Measurements from ENCODE around the gene SRSF6.

SRSF6 gene

DNA sequence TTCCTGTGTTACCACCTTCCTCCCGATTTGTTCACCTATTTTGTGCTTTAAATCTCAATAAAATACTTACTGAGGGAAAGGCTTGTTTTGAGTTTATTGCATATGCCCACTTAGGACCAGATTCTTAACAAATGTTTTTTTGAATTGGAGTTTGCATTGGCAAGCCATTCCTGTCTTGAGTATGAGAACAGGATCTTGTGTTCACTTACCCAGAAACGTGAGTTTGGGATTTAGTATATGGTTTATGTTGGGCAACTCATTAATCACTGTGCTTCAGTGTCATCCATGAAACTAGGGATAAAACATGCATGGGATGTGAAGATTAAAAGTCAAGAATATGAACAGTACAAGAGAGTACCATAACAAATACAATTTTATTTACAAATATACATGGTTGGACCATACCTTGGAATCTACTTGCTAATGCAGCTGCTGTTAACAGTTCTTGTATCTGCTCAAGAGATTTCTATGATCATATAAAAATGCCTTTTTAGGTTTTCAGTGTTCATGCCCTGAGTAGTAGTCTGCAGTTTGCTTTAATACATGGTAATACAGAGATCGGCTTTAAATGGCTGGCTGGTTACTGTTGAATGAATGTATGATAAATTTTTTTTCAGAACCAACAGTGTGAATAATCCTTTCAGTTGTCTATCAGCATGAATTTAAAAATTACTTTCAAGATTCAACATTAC, 6.0 kb downstream of the SRSF6 start:
- in situ Hi-C loops (cut with MboI; ENCODE audit: low sequenced_read_pairs, unreplicated experiment): no loop called here
- TF ChIP-seq, protein P1, sequence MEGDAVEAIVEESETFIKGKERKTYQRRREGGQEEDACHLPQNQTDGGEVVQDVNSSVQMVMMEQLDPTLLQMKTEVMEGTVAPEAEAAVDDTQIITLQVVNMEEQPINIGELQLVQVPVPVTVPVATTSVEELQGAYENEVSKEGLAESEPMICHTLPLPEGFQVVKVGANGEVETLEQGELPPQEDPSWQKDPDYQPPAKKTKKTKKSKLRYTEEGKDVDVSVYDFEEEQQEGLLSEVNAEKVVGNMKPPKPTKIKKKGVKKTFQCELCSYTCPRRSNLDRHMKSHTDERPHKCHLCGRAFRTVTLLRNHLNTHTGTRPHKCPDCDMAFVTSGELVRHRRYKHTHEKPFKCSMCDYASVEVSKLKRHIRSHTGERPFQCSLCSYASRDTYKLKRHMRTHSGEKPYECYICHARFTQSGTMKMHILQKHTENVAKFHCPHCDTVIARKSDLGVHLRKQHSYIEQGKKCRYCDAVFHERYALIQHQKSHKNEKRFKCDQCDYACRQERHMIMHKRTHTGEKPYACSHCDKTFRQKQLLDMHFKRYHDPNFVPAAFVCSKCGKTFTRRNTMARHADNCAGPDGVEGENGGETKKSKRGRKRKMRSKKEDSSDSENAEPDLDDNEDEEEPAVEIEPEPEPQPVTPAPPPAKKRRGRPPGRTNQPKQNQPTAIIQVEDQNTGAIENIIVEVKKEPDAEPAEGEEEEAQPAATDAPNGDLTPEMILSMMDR (IDR thresholded peaks at IDR 0.05; ENCODE audit: borderline replicate concordance, control extremely low read depth, extremely low read depth, insufficient read depth, missing control alignments): no peak
- no peak for DNase-seq (ENCODE audit: low spot score)

GRCh38 chr20:43464219-43464790, 6.6 kb downstream of the SRSF6 start:
- in situ Hi-C loops (cut with MboI; ENCODE audit: low sequenced_read_pairs, unreplicated experiment): no loop called here
- DNase-seq (ENCODE audit: low spot score): no peak
- TF ChIP-seq, protein P1 (IDR thresholded peaks at IDR 0.05; ENCODE audit: borderline replicate concordance, control extremely low read depth, extremely low read depth, insufficient read depth, missing control alignments): no peak

GRCh38 chr20:43465625-43465943, 7.9 kb downstream of the SRSF6 start:
- in situ Hi-C loops (cut with MboI; ENCODE audit: low sequenced_read_pairs, unreplicated experiment): no loop called here
- TF ChIP-seq, protein P1 (IDR thresholded peaks at IDR 0.05; ENCODE audit: borderline replicate concordance, control extremely low read depth, extremely low read depth, insufficient read depth, missing control alignments): no peak
- no peak for DNase-seq (ENCODE audit: low spot score)

DNA sequence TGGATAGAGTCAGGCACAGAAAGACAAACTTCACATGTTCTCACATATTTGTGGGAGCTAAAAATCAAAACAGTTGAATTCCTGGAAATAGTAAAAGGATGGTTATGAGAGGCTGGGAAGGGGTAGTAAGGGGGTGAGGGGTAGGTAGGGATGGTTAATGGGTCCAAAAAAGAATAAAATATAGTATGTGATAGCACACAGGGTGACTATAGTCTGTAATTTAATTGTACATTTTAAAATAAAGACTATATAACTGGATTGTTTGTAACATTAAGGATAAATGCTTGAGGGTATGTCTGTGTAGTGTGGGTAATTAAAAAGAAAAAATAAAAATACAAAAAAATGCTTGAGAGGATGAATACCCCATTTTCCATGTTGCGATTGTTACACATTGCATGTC, 9.9 kb downstream of the SRSF6 start:
- TF ChIP-seq, protein P1 (IDR thresholded peaks at IDR 0.05; ENCODE audit: borderline replicate concordance, control extremely low read depth, extremely low read depth, insufficient read depth, missing control alignments): no peak
- in situ Hi-C loops (cut with MboI; ENCODE audit: low sequenced_read_pairs, unreplicated experiment): no loop called here
- DNase-seq (ENCODE audit: low spot score): no peak

DNA sequence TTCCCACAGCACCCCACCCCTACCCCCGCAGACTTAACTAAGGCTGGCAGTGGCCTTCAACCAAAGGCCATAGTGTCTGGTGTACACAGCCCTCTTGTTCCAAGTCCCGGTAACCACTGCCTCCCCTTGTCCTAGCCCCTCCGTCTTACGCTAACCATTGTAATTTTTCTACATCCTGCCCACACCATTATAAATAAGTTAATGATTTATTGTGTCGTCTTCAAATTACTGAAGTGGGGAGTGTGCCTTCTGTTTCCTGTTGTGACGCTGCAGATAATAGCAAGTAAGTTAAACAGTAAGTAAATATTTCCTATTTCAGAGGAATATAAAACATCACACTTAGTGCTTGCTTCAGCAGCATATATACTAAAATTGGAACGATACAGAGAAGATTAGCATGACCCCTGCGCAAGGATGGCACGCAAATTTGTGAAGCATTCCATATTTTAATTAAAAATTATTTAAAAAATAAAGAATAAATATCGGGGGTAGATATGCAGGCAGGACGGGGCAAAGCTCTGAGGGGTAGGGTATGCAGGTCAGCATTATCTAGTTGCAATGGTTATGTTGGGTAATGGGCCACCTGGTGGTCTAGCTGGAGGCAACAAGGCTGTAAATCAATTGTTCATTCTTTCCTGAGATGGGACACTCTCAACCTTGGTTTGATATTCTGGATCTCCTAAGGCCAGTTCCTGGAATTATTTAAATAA, 15.1 kb downstream of the SRSF6 start:
- no peak for DNase-seq (ENCODE audit: low spot score)
- TF ChIP-seq, protein P1 (IDR thresholded peaks at IDR 0.05; ENCODE audit: borderline replicate concordance, control extremely low read depth, extremely low read depth, insufficient read depth, missing control alignments): no peak
- in situ Hi-C loops (cut with MboI; ENCODE audit: low sequenced_read_pairs, unreplicated experiment): no loop called here

DNA sequence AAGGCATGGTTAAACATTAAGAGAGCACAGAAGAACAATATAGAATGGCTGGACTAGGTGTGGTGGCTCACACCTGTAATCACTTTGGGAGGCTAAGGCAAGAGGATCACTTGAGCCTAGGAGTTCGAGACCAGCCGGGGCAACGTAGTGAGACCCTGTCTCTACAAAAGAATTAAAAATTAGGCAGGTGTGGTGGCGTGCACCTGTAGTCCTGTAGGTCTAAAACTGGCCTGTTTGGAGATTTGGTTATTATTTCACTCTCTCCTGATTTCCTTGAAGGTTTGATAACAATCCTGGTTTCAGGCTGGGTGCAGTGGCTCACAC, 15.6 kb downstream of the SRSF6 start:
- DNase-seq (ENCODE audit: low spot score): no peak
- in situ Hi-C loops (cut with MboI; ENCODE audit: low sequenced_read_pairs, unreplicated experiment): no loop called here
- TF ChIP-seq, protein P1 (IDR thresholded peaks at IDR 0.05; ENCODE audit: borderline replicate concordance, control extremely low read depth, extremely low read depth, insufficient read depth, missing control alignments): no peak

Data from GM13976 (cell line).